Duodenal mucosa (tissue), 2 donors: ENCODE results near the gene MIER2.

Experiments used
- H3K27ac ChIP-seq: one replicate; pipeline ENCODE4 v1.7.0; 2013; ENCODE audit warnings: low read depth, low read length
- H3K27me3 ChIP-seq, 2 donors: one replicate each; pipeline ENCODE4 v1.7.0; 2013; ENCODE audit warnings: low read length in 2 of 2, control low read depth in 1 of 2; ENCODE audit not compliant: insufficient read depth in 2 of 2, control insufficient read depth in 1 of 2
- H3K36me3 ChIP-seq, 2 donors: one replicate each; pipeline ENCODE4 v1.7.0; 2013; ENCODE audit warnings: low read length in 2 of 2, control low read depth in 1 of 2; ENCODE audit not compliant: insufficient read depth in 2 of 2, control insufficient read depth in 1 of 2
- H3K4me1 ChIP-seq, 2 donors: one replicate each; pipeline ENCODE4 v1.7.0; 2013; ENCODE audit warnings: low read length in 2 of 2, control low read depth in 1 of 2; ENCODE audit not compliant: insufficient read depth in 2 of 2, control insufficient read depth in 1 of 2
- H3K4me3 ChIP-seq, 2 donors: one replicate each; pipeline ENCODE4 v1.7.0; 2013; ENCODE audit warnings: low read length in 2 of 2, low read depth in 1 of 2
- H3K9ac ChIP-seq, 2 donors: one replicate each; pipeline ENCODE4 v1.7.0; 2013; ENCODE audit warnings: low read length in 2 of 2, low read depth in 1 of 2
- H3K9me3 ChIP-seq, 2 donors: one replicate each; pipeline ENCODE4 v1.7.0; 2013; ENCODE audit warnings: low read length in 2 of 2, control low read depth in 1 of 2; ENCODE audit not compliant: control insufficient read depth in 1 of 2

Gene MIER2

DNA sequence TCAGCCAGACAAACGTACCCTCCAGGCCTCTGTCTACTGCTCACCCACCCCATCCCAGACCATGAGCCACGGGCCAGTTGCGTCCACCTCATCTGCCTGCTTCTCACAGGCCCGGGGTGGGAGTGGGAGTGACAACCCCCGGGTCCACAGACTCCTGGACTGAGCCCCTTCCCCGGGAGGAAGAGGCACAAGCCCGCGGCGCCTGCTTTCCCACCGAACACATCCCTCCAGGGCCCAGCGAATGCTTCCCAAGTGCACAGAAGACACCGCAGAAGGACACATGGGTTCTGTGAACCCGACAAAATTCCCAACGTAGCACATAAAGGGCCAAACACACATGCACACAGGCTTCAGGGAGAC, 35.4 kb downstream of the MIER2 start:
- Histone ChIP-seq H3K4me3 (no peak overlapping the region), H3K36me3 (peaks cover 15 to 63% of the 10 kb centered on the region in 2 donors), H3K9ac (no peak overlapping the region), H3K4me1 (no peaks in the 10 kb centered on the region), H3K27ac (no peak overlapping the region), H3K9me3 (no peaks in the 10 kb centered on the region), H3K27me3 (no peaks in the 10 kb centered on the region)

DNA sequence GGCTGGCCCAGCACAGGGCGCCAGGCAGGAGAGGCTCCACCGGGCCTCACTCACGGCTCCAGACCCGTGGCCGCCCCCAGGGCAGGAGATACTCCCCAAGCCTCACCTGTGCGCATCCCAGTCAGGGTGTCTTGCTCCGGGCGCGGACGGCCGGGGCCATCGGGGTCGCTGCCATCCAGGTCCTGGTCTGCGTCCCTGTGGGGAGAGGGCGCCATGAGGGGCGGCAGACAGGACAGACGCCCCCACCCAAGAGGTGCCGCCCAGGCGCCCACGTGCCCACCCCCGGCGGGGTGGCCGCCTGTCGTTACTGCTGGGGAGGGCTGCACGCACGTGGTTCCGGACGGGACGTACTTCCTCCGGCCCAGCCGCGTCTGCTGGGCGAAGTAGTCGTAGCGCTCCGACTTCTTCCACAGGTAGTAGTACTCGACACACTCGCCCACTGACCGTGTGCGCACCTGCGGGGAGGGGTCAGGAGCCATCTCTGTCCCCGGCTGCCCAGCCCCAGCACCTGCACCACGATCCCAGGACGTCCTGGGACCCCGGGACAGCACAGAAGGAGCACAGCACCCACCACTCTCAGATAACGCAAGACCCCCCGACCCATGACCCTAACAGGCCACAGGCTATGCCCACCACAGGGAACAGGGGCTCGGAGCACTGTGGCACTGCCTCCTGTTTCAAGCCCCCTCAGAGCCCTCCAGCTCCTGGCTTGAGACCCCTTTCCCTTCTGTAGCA, 36.0 kb downstream of the MIER2 start:
- Histone ChIP-seq H3K9ac (no peak overlapping the region), H3K9me3 (no peaks in the 10 kb centered on the region), H3K27me3 (no peaks in the 10 kb centered on the region), H3K27ac (no peak overlapping the region), H3K4me1 (no peaks in the 10 kb centered on the region), H3K36me3 (peaks cover 9 to 58% of the 10 kb centered on the region in 2 donors), H3K4me3 (no peak overlapping the region)

DNA sequence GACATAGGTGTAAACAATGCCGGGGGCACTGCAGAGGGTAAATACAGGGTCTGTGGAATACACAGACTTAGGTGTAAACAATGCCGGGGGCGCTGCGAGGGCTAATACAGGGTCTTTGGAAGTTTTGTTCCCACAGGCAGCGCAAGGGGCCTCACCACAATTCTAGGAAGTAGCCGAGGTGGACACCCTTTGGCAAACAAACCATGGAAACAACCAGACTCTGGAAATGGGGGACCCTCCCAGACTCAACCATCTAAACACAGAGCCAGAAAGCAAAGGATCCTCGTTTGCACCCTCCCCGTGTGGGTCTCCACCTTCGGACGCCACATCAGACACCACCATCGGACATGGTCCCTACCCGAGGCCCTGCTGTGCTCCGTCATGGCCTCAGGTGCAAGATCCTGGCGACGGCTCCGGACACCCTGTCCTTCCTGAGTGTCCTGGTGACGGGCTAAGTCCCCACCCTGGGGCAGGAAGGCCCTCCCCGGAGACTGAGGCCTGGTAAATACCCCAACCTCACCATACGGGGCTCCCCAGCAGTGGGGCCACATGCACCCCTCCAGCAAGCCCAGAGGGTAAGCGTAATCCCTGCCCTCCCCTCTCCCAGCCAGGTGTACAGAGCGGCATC, 36.7 kb downstream of the MIER2 start:
- Histone ChIP-seq H3K4me3 (no peak overlapping the region), H3K9ac (no peak overlapping the region), H3K9me3 (no peaks in the 10 kb centered on the region), H3K27me3 (no peaks in the 10 kb centered on the region), H3K36me3 (peaks cover 9 to 54% of the 10 kb centered on the region in 2 donors), H3K4me1 (no peaks in the 10 kb centered on the region), H3K27ac (no peak overlapping the region)

DNA sequence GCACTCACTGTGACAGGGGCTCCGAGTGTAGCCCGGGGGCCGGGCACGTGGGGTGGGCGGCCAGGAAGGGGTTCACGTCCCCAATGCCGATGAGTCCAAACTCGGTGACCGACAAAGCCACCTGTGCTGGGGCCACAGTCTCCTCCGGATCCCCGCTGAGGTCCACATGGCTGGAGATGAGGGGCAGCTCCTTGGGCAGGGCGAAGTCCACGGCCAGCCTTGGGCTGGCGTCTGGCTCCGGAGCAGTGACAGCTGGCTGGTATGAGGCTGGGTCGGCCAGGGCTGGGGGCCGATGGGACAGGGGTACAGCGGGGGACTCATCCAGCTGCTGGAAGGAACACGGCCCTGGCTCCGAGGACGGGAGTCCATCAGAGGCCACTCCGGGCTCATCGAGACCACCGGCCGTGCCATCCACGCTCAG, 37.5 kb downstream of the MIER2 start:
- Histone ChIP-seq H3K27me3 (no peaks in the 10 kb centered on the region), H3K27ac (no peak overlapping the region), H3K9me3 (no peaks in the 10 kb centered on the region), H3K9ac (no peak overlapping the region), H3K36me3 (peaks cover 9 to 53% of the 10 kb centered on the region in 2 donors), H3K4me3 (no peak overlapping the region), H3K4me1 (no peaks in the 10 kb centered on the region)

DNA sequence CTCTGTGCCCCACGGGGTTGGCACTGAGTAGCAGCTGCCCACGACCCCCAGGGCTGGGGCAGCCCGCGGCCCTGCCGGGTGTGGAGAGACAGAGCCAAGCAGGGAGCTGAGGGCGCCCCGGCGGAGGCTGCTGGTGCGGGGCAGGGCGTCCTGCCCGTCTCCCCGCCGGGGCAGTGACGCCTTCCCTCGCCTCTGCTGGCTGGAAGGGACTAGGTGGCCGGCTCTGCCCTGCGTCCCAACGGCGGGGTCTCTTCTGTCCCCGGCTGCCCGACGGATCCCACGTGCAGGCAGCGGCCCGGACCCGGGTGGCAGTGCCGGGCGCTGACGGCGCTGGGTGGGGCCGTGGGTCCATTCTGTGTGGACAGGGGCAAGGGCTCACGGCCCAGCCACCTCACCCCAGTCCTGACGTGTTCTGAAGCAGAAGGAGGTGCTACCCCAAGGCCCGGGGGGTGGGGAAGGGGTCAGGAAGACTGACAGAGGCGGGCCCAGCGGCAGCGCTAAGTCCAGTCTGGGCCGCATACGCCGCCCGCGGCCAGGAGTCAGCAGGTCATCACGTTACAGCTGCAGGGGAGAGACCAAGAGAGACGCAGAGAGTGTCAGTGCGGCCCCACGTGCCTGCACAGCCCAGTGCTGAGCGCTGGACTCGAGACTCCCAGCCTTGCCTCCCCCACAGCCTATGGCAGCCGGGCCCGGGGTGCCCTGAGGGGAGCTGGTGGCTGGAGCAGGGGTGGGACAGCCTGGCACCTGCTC, 38.3 kb downstream of the MIER2 start:
- no peaks in the 10 kb centered on the region for H3K4me1 ChIP-seq
- no peak overlapping the region for H3K4me3 ChIP-seq
- no peaks in the 10 kb centered on the region for H3K27me3 ChIP-seq
- H3K27ac ChIP-seq, result no peak overlapping the region
- H3K9ac ChIP-seq, result no peak overlapping the region
- H3K9me3 ChIP-seq, result no peaks in the 10 kb centered on the region
- peaks cover 9 to 47% of the 10 kb centered on the region in 2 donors for H3K36me3 ChIP-seq

DNA sequence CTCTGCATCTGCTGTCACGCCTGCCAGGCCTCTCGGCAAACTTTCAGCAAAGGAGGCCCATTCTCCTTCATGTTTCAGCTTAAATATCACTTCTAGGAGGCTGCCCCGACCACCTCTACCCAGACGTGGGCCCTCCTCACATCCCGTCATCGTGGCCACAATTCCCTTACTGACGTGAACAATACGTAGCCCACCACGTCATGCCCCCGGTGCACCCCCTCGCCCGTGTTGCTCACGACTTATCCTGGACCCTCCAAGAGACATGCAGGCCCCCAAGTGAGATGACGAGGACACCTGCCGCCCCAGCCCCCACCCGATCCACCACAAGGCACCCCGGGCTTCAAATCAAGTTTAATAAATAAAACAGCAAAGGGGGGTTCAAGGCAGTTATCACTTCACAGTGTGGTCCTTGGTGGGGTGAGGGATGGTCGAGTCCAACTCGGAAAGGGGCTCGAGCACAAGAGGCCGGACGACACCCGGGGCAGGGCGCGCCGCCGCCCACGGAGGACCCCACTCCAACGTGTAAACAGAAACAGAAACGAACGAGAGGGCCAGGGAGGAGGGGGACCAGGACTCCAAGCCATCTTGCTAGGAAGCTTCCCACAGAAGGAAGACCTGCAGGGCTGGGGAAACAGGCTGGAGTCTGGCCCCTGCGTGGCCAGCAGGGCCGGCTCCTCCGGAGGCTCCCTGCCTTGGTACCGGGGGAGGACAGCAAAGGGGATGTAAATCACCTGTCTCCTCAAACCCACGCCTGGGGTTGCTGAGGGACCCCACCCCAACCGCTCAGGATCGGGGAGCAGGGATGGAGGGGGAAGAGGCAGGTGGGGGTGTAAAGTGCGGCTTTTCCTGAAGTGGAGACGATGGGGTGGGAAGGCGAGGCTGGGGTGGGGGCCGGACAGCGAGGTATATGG, 39.1 kb downstream of the MIER2 start:
- Histone ChIP-seq H3K9ac (no peak overlapping the region), H3K9me3 (no peaks in the 10 kb centered on the region), H3K36me3 (peaks cover 4 to 39% of the 10 kb centered on the region in 2 donors), H3K4me3 (no peak overlapping the region), H3K27me3 (no peaks in the 10 kb centered on the region), H3K4me1 (no peaks in the 10 kb centered on the region), H3K27ac (no peak overlapping the region)

DNA sequence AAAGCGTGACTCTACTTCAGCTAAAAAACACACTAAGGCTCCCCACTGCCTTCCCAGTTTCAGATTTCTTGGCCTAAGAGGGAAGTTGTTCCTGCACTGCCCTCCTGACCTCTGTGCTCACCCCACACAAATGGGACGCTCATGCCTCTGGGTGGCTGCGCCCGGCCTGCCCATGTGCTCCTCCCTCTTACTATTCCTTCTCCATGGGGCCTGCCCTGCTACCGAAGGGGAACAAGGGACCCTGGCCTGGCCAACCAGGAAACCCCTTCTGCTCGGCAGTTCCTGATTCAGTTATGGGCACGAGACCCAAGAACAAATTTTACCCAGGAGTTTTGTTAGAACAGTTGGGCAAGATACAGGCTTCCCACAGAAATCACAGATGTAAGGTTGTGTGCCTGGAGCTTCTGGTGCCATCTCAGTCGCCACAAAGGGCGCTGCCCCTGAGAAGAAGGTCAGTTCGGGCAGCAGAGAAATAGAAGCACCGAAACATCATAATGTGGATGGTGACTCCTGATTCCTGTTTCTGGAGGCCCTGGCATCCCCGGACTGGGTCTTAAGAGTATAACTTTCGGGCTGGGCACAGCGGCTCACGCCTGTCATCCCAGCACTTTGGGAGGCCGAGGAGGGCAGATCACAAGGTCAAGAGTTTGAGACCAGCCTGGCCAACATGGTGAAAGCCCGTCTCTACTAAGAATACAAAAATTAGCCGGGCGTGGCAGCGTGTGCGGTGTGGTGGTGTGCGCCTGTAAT, 47.9 kb downstream of the MIER2 start:
- H3K4me3 ChIP-seq, result no peak overlapping the region
- H3K36me3 ChIP-seq, result no peaks in the 10 kb centered on the region
- H3K27ac ChIP-seq, result no peak overlapping the region
- H3K4me1 ChIP-seq, result peaks cover 32 to 42% of the 10 kb centered on the region in 2 donors
- H3K9me3 ChIP-seq, result no peaks in the 10 kb centered on the region
- no peak overlapping the region for H3K9ac ChIP-seq
- peaks cover 15 to 24% of the 10 kb centered on the region in 2 donors for H3K27me3 ChIP-seq

DNA sequence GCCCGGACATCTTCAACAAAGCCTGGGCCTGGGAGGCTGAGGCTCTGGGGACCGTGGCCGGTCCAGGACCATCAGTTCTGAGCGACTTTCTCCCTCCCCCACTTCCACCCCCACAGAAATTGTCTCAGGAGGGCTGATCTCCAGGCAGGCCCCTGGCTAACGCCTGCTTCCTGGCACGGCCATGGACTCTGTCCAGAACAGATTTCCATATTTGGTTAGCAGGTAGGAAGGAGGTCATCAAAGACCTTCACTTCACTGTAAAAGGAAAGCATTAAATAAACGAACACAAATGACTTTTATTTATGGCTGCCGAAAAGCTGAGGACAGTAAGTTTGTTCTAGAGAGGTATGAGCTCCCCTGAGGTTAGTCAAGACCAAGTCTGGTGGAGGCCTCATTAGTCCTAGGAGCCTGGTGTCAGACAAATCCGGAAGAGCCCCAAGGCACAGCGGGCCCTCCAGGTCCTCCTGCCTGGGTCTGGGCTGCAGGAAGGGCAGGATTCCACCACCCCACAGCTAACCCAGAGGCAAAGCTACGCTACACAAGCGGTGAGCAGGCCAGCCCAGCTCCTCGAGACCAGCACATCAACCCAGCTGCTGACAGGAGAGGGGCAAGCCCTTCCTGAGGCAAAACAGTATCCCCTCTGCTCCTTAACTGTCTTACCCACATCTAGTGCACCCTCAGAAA, 48.8 kb downstream of the MIER2 start:
- Histone ChIP-seq H3K4me1 (peaks cover 32 to 42% of the 10 kb centered on the region in 2 donors), H3K4me3 (no peak overlapping the region), H3K27ac (no peak overlapping the region), H3K36me3 (no peaks in the 10 kb centered on the region), H3K9ac (no peak overlapping the region), H3K9me3 (no peaks in the 10 kb centered on the region), H3K27me3 (peaks cover 15 to 24% of the 10 kb centered on the region in 2 donors)
